GM19043 (cell line): ENCODE data around the gene WFS1.

ENCODE experiments used
- ATAC-seq: cut with Tn5 transposase; IDR thresholded peaks from one replicate; pipeline ENCODE4 v1.9.1; 2021; ENCODE audit warnings: low read depth; ENCODE audit not compliant: unreplicated experiment

Gene WFS1

DNA sequence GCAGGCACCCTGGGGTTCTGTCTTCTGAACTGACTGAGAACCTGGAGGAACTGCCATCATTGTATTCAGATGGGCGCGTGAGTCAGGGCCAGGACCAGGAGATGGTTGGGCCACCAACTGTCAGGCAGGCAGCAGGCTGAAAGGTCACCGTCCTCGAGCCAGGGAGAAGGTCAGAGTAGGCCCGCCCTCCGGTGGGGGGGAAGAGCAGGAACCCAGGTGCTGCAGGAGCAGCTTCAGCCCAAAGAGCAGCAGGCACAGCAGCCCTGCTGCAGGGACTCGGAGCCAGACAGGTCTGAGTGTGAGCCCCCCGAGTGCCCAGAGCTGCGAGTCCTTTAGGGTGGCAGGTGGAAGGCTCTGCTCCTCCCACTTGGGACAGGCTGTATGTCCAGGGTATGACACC is 26.4 kb downstream of the WFS1 start:
- no peak for ATAC-seq

DNA sequence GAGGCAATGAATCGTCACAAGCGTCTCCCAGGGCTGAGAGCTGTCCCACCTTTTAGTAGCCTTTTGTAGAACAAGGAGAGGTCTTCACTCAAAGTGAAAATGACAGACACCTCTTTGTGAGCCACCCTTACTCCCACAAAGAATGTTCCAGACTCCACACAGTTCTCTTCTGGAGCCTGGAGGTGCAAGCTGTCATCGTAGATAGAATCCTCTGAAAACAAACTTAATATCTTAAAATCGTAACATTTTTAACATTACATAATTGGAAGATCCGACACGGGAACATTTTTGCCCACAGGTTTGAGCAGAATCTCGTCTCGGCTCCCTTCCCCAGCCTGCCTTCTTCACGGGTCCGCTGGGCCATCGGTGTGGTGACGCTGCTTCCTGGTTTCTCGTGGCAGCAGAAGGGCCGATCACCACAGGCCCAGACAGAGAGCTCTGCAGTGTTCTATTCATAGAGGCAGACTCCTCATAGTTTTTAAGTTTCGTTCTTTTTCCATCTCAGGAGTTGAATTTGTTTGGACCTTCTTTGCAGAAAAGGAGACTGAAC is 27.7 kb downstream of the WFS1 start:
- no peak for ATAC-seq

DNA sequence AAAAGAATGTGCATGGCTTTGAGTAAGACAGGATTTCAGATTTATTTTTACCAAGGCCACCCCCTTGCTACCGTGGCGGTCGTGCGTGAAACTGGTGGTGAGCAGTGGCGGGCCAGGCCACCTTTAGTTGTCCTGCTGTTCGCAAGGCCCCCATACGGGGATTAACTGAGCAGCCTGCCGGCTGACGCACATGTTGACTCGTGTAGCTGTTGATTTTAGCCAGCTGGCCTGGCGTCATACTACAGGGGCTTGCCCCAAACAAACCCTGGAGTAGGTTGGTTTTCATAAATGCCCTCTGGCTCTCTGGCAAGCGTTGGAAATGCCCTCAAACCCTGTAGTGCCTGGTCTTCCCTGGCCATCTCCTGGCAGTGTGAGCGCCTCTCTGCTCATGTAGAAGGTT is 28.4 kb downstream of the WFS1 start:
- ATAC-seq, result no peak

DNA sequence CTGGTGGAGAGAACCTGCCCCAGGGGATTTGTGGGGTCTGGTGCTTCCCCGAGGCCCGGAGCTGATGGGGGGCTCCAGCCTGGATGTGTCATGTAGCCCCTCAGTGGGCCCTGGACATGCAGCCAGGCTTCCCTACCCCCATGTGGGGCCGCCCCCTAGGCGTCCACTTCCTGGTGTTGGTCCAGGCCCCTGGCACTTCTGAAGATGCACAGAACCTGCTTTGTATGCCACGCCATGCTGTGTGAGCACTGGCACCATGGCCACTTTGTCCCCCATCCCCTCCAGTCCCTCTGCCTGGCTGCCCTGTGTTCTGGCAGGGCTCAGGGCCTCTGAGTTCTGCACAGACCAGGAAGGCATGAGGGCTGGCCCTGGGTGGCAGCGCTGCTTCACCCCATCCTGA is 29.2 kb downstream of the WFS1 start:
- ATAC-seq, result no peak

DNA sequence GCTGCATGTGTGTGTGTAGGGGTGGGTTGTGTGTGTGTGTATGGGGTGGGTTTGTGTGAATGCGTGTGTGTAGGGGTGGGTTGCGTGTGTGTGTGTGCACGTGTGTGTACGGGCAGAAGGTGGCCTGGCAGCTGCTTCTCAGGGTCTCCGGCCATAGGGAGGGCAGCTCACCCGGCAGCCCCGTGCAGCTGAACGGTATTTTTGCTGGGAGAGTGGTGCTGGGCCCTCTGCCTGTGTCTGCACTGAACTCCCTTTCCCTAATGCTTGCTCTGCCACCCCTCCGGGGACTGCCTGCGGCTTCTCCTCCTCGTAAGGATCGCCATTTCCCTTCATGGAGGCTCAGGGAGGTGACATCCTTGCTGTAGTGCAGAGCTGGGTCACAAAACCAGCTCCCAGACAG is 30.2 kb downstream of the WFS1 start:
- ATAC-seq, result no peak

GRCh38 chr4:6300359-6300758 is 30.7 kb downstream of the WFS1 start:
- no peak for ATAC-seq

- ATAC-seq, result no peak
Measured at GRCh38 chr4:6301051-6301731, 31.5 kb downstream of the WFS1 start.

GRCh38 chr4:6301732-6302442 is 32.2 kb downstream of the WFS1 start:
- no peak for ATAC-seq

GRCh38 chr4:6302869-6303268 is 33.2 kb downstream of the WFS1 start:
- ATAC-seq, result no peak

GRCh38 chr4:6303943-6304342 is 34.3 kb downstream of the WFS1 start:
- no peak for ATAC-seq

GRCh38 chr4:6306299-6306698 is 36.6 kb downstream of the WFS1 start:
- ATAC-seq, result no peak

DNA sequence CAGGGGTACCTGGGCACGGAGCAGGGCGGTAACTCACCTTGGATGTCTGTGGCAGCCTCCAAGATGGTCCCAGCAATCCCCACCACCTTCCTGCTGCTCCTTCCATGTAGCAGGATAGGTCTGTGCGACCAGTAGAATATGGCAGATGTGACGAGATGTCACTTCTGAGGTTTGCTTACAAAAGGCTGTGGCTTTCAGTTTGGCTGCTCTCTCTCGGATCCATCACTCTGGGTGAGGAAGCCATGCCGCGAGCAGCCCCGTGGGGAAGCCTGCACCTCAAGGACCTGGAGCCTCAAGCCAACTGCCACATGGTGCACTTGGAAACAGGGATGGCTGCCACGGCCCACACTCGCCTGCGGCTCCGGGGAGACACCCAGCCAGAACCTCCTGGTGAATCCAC is 37.6 kb downstream of the WFS1 start:
- ATAC-seq, result no peak

DNA sequence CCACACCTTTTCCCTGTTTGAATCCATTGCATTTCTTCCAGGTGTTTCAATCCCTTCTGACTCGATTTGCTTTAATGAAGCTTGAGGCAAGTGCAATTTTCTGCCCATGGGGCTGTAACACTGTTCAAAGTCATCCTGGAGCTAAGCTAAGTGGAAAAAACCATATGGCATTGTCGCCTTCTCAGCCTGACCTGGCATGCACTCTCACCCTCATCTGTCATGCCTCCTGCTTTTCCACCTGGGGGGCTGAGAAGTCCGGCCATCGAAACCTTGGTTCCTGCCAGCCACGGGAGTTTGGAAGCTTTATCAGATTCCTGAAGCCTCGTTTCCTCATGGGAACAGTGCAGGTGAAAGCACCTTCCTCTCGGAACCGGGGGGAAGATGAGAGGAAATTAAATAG is 38.2 kb downstream of the WFS1 start:
- no peak for ATAC-seq

GRCh38 chr4:6308899-6309643 is 39.4 kb downstream of the WFS1 start:
- no peak for ATAC-seq

GRCh38 chr4:6309777-6310176 is 40.1 kb downstream of the WFS1 start:
- ATAC-seq, result no peak

- no peak for ATAC-seq
Measured at GRCh38 chr4:6313216-6313615, 43.6 kb downstream of the WFS1 start.

GRCh38 chr4:6316461-6317003 is 46.9 kb downstream of the WFS1 start:
- no peak for ATAC-seq

- ATAC-seq, result no peak
Measured at GRCh38 chr4:6318206-6318605, 48.6 kb downstream of the WFS1 start.

GRCh38 chr4:6319530-6320150 is 50.0 kb downstream of the WFS1 start:
- no peak for ATAC-seq

DNA sequence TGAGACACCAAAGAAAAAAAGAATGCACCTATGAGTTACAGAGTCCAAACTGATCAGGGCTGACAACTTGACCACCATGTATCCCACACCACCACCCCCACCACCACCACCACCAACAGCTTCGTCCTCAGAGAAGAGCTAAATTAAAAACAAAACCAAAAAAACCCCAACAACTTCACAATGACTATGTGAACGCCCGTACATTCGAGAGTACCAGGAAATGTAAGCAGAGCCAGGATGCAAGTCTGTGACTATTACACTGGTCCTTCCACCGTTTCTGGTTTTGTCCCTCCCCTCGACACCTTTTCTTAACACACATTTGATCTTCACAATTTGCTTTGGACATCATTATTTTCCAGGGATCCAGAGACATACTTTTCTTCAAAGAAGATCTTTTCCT is 51.0 kb downstream of the WFS1 start:
- no peak for ATAC-seq

DNA sequence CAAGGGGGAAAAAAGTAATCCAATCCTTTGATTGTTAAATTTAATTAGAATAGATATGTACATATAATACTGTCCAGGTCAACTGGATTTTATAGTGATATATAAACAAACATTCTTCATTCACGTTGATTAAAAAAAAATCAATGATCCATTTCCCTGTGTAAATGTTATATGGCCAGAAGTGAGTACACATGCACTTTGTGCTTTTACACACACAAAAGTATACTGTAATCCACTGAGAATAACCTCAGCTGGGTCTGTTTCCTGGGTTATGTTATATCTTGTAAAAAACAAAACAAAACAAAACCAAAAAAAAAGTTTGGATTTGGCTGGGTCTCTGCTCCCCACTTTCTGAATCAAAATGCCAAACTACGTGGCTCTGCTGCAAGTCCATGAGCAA is 51.7 kb downstream of the WFS1 start:
- ATAC-seq, result no peak
